ENCODE measurements around the gene ADCYAP1R1. TPM values are rescaled to one million over a fixed set of nuclear protein-coding genes. Genes with fewer than 3 reads are reported as not detected.

ADCYAP1R1 gene
- total RNA-seq, 1 donor, result not detected

DNA sequence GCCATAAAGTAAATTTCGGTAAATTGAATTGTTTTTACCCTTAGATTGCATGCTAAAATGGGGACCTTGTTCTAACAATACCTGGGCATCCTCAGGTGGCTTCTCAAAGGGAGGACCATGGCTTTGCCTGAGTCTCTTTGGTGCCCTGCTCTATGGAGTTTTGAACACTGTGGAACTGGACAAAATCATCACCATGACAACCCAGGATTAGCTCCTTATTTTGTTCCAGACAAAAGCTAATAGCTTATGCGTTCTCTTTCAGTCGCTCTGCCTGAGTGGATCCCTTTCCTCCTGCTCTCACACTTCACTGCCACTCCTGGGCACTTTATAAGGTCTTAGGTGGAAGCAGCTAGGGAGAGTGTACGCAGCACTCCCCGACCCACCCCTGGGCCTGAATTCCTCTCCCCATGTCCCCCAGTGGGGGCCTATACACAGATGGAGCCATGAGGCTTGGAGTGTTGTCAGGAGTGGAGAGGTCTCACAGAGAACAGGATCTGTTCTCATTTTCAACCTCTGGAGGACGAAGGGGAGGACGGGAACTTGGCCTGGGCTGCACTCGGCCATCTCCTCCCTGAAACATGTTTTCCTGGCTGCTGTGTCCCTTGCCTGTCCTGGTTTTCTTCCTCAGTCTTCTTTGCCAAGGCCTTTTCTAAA is 19.0 kb downstream of the ADCYAP1R1 start:
- H3K4me3 ChIP-seq (ENCODE audit: low read depth, low read length), result no peak overlapping the region
- TF ChIP-seq, protein P1, sequence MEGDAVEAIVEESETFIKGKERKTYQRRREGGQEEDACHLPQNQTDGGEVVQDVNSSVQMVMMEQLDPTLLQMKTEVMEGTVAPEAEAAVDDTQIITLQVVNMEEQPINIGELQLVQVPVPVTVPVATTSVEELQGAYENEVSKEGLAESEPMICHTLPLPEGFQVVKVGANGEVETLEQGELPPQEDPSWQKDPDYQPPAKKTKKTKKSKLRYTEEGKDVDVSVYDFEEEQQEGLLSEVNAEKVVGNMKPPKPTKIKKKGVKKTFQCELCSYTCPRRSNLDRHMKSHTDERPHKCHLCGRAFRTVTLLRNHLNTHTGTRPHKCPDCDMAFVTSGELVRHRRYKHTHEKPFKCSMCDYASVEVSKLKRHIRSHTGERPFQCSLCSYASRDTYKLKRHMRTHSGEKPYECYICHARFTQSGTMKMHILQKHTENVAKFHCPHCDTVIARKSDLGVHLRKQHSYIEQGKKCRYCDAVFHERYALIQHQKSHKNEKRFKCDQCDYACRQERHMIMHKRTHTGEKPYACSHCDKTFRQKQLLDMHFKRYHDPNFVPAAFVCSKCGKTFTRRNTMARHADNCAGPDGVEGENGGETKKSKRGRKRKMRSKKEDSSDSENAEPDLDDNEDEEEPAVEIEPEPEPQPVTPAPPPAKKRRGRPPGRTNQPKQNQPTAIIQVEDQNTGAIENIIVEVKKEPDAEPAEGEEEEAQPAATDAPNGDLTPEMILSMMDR (IDR thresholded peaks at IDR 0.05; ENCODE audit: insufficient read depth, low read length), result no peak
- no peak for DNase-seq (ENCODE audit: low read depth)

DNA sequence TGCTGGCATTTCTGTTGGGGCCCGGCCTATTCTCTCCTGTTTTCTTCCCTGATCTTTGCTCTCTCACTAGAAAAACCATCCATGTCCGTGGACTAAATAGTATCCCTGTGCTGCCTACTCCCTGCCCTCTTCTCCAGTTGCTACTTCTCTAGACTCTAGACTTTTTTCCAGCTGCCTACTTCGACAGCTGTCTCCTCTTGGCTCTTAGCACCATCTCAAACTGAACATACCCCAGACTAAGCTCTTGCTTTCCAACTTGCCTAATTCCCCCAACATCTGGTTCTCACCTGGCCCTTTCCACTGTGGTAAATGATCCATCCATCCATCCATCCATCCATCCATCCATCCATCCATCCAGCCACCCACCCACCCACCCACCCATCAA is 19.5 kb downstream of the ADCYAP1R1 start:
- H3K4me3 ChIP-seq (ENCODE audit: low read depth, low read length), result no peak overlapping the region
- no peak for DNase-seq (ENCODE audit: low read depth)
- TF ChIP-seq, protein P1 (IDR thresholded peaks at IDR 0.05; ENCODE audit: insufficient read depth, low read length), result no peak

DNA sequence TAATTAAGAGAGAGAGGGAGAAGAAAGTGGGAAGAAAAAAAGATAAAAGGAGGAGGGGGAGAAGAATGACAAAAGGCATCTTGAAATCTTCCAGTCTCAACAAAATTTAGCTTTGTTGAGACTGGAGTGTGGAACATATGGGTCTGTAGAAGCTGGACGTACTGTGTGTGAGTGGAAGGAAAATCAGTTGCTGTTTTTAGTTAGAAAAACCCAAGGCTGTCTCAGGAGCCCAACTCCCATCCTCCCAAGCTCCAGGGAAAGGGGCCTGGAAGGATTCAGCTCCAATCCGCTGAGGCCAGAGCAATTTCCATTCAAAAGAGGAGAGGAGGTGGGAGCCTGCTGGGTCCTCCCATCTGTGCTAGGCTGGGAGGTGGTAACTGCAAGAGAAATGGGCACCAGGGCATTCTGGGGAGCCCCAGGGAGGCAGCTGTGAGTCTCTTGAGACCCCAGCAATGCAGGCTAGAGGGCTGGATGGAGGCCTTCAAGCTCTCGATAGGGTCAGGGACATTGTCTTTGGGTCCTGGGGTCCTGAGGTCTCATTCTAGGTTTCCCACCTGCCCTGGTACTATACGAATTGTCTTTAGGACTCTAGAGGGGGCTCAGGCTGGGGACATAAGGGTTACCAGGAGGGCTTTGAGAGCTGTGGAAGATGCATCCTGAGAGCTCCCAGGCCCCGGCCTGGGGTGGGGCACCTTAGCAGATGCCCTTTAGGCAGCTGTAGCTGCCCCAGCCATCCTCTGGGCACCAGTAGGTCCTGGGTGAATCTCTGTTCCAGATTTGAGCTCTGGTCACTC is 21.4 kb downstream of the ADCYAP1R1 start:
- no peak for DNase-seq (ENCODE audit: low read depth)
- no peak overlapping the region for H3K4me3 ChIP-seq (ENCODE audit: low read depth, low read length)
- TF ChIP-seq, protein P1 (IDR thresholded peaks at IDR 0.05; ENCODE audit: insufficient read depth, low read length), result no peak

DNA sequence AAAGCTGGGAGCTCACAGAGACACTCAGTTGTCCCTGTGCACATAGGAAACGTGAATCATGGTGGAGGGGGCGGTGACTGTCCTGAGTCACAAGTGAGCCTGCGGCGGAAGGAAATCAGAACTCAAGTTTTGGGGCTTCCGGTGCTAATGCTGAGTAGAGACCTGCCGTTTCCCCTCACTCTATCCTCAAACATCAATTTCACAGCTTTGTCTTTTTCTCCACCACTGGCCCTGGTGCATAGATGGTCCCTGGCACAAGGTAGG is 21.9 kb downstream of the ADCYAP1R1 start:
- DNase-seq (ENCODE audit: low read depth), result no peak
- no peak overlapping the region for H3K4me3 ChIP-seq (ENCODE audit: low read depth, low read length)
- TF ChIP-seq, protein P1 (IDR thresholded peaks at IDR 0.05; ENCODE audit: insufficient read depth, low read length), result no peak

DNA sequence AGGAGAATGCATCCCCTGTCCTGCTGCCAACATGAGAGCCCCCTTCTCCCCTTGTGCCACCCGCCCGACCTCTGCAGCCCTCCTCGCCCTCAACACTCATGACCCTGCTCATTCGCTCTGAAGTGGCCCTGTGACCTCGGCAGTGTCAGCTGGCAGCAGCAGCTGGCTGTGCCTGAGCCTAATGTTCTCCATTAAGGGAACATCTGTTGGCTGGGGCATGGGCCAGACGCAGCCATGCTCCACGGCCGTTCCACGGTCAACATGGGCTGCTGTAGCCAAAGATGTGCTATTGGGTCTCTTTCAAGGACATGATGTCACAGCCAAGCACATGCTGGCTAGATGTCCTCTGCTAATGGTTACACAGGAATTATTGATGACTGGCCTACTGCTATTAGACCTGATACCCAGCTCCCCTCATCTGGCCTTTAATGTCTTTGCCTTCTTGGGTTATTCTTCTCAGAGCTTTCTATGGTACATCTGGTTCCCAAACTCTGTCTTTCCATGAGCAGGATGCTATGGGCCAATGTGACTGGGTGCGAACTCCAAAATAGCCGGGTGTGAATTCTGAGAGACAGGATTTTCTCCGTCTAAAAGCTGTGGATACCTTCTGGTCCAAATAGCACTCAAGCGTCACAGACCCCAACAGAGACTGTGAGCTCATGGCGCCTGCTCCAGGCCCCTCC is 22.4 kb downstream of the ADCYAP1R1 start:
- no peak for DNase-seq (ENCODE audit: low read depth)
- TF ChIP-seq, protein P1 (IDR thresholded peaks at IDR 0.05; ENCODE audit: insufficient read depth, low read length), result no peak

DNA sequence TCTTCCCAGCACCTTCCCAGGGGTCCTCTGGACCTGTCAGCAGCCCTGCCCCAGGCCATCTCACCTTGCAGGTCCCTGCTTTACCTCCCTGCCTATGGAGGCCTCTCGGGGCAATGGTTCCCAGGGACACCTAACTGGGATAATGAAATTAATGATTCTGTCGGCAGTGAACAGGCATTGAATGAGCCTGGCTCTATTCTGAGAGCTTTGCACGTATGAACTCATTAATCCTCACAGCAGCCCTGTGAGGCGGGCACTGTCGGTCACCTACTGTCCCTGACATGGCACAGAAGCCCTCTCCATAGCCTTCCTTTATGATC is 22.9 kb downstream of the ADCYAP1R1 start:
- TF ChIP-seq, protein P1 (IDR thresholded peaks at IDR 0.05; ENCODE audit: insufficient read depth, low read length), result no peak
- no peak overlapping the region for H3K4me3 ChIP-seq (ENCODE audit: low read depth, low read length)
- no peak for DNase-seq (ENCODE audit: low read depth)

More for the DNA sequence above, 22.4 kb downstream of the ADCYAP1R1 start:
- H3K4me3 ChIP-seq (ENCODE audit: low read depth, low read length), result no peak overlapping the region

All from fibroblast of the aortic adventitia (primary cell).